ENCODE data around the gene CREB5.
"Not testable (repeated sequence)": the region's sequence is repeated elsewhere in the genome, so short reads cannot be mapped to it uniquely, and the experiment has no call there.

CREB5 gene

GRCh38 chr7:28608731-28609130, 196.4 kb downstream of the CREB5 start:
- no peak for FAIRE-seq
- no peak for DNase-seq (ENCODE audit: insufficient read length)

GRCh38 chr7:28609608-28610007, 197.3 kb downstream of the CREB5 start:
- no peak for FAIRE-seq
- TF ChIP-seq TAF1 (IDR thresholded peaks at IDR 0.05; ENCODE audit: borderline replicate concordance, low read depth, low read length) (no peak), POLR2AphosphoS5 (IDR thresholded peaks at IDR 0.05; ENCODE audit: low read depth, low read length) (no peak), POLR2A (IDR thresholded peaks at IDR 0.05; ENCODE audit: low read depth, low read length) (no peak)
- DNase-seq (ENCODE audit: insufficient read length): no peak

More at GRCh38 chr7:28608731-28609130, 196.4 kb downstream of the CREB5 start:
- TF ChIP-seq POLR2AphosphoS5 (IDR thresholded peaks at IDR 0.05; ENCODE audit: low read depth, low read length) (no peak), POLR2A (IDR thresholded peaks at IDR 0.05; ENCODE audit: low read depth, low read length) (no peak), TAF1 (IDR thresholded peaks at IDR 0.05; ENCODE audit: borderline replicate concordance, low read depth, low read length) (no peak)

- FAIRE-seq; DNase-seq (ENCODE audit: insufficient read length): not testable (repeated sequence)
These were observed 199.1 kb downstream of the CREB5 start for GRCh38 chr7:28611399-28611897.

- FAIRE-seq (no peak), DNase-seq (ENCODE audit: insufficient read length) (no peak)
- TF ChIP-seq TAF1 (IDR thresholded peaks at IDR 0.05; ENCODE audit: borderline replicate concordance, low read depth, low read length): no peak
- TF ChIP-seq POLR2A (IDR thresholded peaks at IDR 0.05; ENCODE audit: low read depth, low read length): no peak
- TF ChIP-seq POLR2AphosphoS5 (IDR thresholded peaks at IDR 0.05; ENCODE audit: low read depth, low read length): no peak
These were observed 200.9 kb downstream of the CREB5 start for GRCh38 chr7:28613262-28613661.

- FAIRE-seq: no peak
- no peak for DNase-seq (ENCODE audit: insufficient read length)
These were observed 202.8 kb downstream of the CREB5 start for GRCh38 chr7:28615091-28615490.

GRCh38 chr7:28617308-28617880, 205.1 kb downstream of the CREB5 start:
- FAIRE-seq (no peak), DNase-seq (ENCODE audit: insufficient read length) (no peak)
- TF ChIP-seq TAF1 (IDR thresholded peaks at IDR 0.05; ENCODE audit: borderline replicate concordance, low read depth, low read length): no peak
- no peak for TF ChIP-seq POLR2A (IDR thresholded peaks at IDR 0.05; ENCODE audit: low read depth, low read length)
- no peak for TF ChIP-seq POLR2AphosphoS5 (IDR thresholded peaks at IDR 0.05; ENCODE audit: low read depth, low read length)

More at GRCh38 chr7:28615091-28615490, 202.8 kb downstream of the CREB5 start:
- TF ChIP-seq TAF1 (IDR thresholded peaks at IDR 0.05; ENCODE audit: borderline replicate concordance, low read depth, low read length) (no peak), POLR2AphosphoS5 (IDR thresholded peaks at IDR 0.05; ENCODE audit: low read depth, low read length) (no peak), POLR2A (IDR thresholded peaks at IDR 0.05; ENCODE audit: low read depth, low read length) (no peak)

GRCh38 chr7:28618383-28618782, 206.1 kb downstream of the CREB5 start:
- DNase-seq (ENCODE audit: insufficient read length): no peak
- no peak for TF ChIP-seq POLR2A (IDR thresholded peaks at IDR 0.05; ENCODE audit: low read depth, low read length)
- TF ChIP-seq POLR2AphosphoS5 (IDR thresholded peaks at IDR 0.05; ENCODE audit: low read depth, low read length): no peak
- no peak for TF ChIP-seq TAF1 (IDR thresholded peaks at IDR 0.05; ENCODE audit: borderline replicate concordance, low read depth, low read length)
- no peak for FAIRE-seq

- TF ChIP-seq POLR2A (IDR thresholded peaks at IDR 0.05; ENCODE audit: low read depth, low read length) (no peak), POLR2AphosphoS5 (IDR thresholded peaks at IDR 0.05; ENCODE audit: low read depth, low read length) (no peak), TAF1 (IDR thresholded peaks at IDR 0.05; ENCODE audit: borderline replicate concordance, low read depth, low read length) (no peak)
- no peak for FAIRE-seq
These were observed 206.9 kb downstream of the CREB5 start for GRCh38 chr7:28619256-28619655.

GRCh38 chr7:28621369-28621841, 209.1 kb downstream of the CREB5 start:
- TF ChIP-seq POLR2AphosphoS5 (IDR thresholded peaks at IDR 0.05; ENCODE audit: low read depth, low read length) (no peak), TAF1 (IDR thresholded peaks at IDR 0.05; ENCODE audit: borderline replicate concordance, low read depth, low read length) (no peak), POLR2A (IDR thresholded peaks at IDR 0.05; ENCODE audit: low read depth, low read length) (no peak)
- FAIRE-seq (peak; percentile 93), DNase-seq (ENCODE audit: insufficient read length) (no peak)

More at GRCh38 chr7:28619256-28619655, 206.9 kb downstream of the CREB5 start:
- DNase-seq (ENCODE audit: insufficient read length): no peak

- FAIRE-seq: no peak
- DNase-seq (ENCODE audit: insufficient read length): no peak
- TF ChIP-seq TAF1 (IDR thresholded peaks at IDR 0.05; ENCODE audit: borderline replicate concordance, low read depth, low read length) (no peak), POLR2A (IDR thresholded peaks at IDR 0.05; ENCODE audit: low read depth, low read length) (no peak), POLR2AphosphoS5 (IDR thresholded peaks at IDR 0.05; ENCODE audit: low read depth, low read length) (no peak)
These were observed 210.9 kb downstream of the CREB5 start for GRCh38 chr7:28623105-28623730.

- DNase-seq (ENCODE audit: insufficient read length): no peak
- FAIRE-seq: no peak
- no peak for TF ChIP-seq TAF1 (IDR thresholded peaks at IDR 0.05; ENCODE audit: borderline replicate concordance, low read depth, low read length)
- no peak for TF ChIP-seq POLR2A (IDR thresholded peaks at IDR 0.05; ENCODE audit: low read depth, low read length)
- TF ChIP-seq POLR2AphosphoS5 (IDR thresholded peaks at IDR 0.05; ENCODE audit: low read depth, low read length): no peak
These were observed 211.5 kb downstream of the CREB5 start for GRCh38 chr7:28623863-28624262.

GRCh38 chr7:28625432-28625831, 213.1 kb downstream of the CREB5 start:
- TF ChIP-seq POLR2AphosphoS5 (IDR thresholded peaks at IDR 0.05; ENCODE audit: low read depth, low read length) (no peak), POLR2A (IDR thresholded peaks at IDR 0.05; ENCODE audit: low read depth, low read length) (no peak), TAF1 (IDR thresholded peaks at IDR 0.05; ENCODE audit: borderline replicate concordance, low read depth, low read length) (no peak)
- DNase-seq (ENCODE audit: insufficient read length) (no peak), FAIRE-seq (no peak)

Data from GM12892 (cell line).